Measurements from ENCODE around the gene CD93.

DNA sequence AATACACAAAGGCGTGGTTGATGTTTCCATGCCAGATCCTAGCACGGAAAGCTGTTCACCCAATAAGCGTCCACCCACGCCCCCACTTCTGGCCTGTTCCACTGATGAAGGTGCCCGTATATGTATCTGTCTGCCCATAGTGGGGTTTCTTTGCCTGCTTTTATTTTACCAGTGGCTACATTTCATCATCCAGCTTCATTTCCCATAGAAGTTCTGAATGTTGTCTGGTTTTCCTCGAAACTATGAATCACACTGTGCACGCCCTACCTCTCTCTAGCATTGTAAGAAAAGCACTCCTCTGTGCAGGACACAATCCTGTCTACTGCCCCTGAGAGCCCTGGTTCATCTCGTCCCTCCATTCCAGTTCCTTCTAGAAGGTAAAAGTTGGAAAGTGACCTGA is 8.8 kb upstream of the CD93 start:
- no peak for TF ChIP-seq POLR2A (IDR thresholded peaks at IDR 0.05; ENCODE audit: low read depth)
- TF ChIP-seq, protein P1, sequence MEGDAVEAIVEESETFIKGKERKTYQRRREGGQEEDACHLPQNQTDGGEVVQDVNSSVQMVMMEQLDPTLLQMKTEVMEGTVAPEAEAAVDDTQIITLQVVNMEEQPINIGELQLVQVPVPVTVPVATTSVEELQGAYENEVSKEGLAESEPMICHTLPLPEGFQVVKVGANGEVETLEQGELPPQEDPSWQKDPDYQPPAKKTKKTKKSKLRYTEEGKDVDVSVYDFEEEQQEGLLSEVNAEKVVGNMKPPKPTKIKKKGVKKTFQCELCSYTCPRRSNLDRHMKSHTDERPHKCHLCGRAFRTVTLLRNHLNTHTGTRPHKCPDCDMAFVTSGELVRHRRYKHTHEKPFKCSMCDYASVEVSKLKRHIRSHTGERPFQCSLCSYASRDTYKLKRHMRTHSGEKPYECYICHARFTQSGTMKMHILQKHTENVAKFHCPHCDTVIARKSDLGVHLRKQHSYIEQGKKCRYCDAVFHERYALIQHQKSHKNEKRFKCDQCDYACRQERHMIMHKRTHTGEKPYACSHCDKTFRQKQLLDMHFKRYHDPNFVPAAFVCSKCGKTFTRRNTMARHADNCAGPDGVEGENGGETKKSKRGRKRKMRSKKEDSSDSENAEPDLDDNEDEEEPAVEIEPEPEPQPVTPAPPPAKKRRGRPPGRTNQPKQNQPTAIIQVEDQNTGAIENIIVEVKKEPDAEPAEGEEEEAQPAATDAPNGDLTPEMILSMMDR (IDR thresholded peaks at IDR 0.05): no peak
- TF ChIP-seq POLR2AphosphoS5 (IDR thresholded peaks at IDR 0.05): peak in 1 of 2 donors; percentile 23
- TF ChIP-seq EP300 (IDR thresholded peaks at IDR 0.05): no peak

All from esophagus muscularis mucosa (tissue), 4 donors.